Activated CD4-positive, alpha-beta memory T cell treated with anti-CD3 and anti-CD28 coated beads for 36 hours (primary cell): ENCODE data around the gene VEPH1. TPM values are rescaled to one million over a fixed set of nuclear protein-coding genes. Genes with fewer than 3 reads are reported as not detected.

ENCODE experiments used
- CTCF ChIA-PET: fragments of 350-600 bp; sonication (Branson Sonifier 250); formaldehyde crosslinking; loops from one replicate; lab custom pipeline; 2021; ENCODE audit warnings: antibody characterized with exemption, inconsistent platforms; lab: Charles Lee
- POLR2A ChIA-PET: fragments of 350-600 bp; sonication (Branson Sonifier 250); formaldehyde crosslinking; loops from one replicate; lab custom pipeline; 2021; ENCODE audit warnings: antibody characterized with exemption; lab: Charles Lee
- DNase-seq: peaks from one replicate; pipeline ENCODE4 v3.0.0-alpha.2; 2020
- H3K27ac Mint-ChIP-seq: one replicate; pipeline ENCODE4 v1.8.0; 2021; ENCODE audit warnings: mixed read lengths
- H3K27me3 Mint-ChIP-seq: one replicate; pipeline ENCODE4 v1.8.0; 2021; ENCODE audit warnings: mixed read lengths
- H3K36me3 Mint-ChIP-seq: one replicate; pipeline ENCODE4 v1.8.0; 2021; ENCODE audit warnings: mixed read lengths
- H3K4me1 Mint-ChIP-seq: one replicate; pipeline ENCODE4 v1.8.0; 2021; ENCODE audit warnings: low read depth, mixed read lengths
- H3K4me3 Mint-ChIP-seq: one replicate; pipeline ENCODE4 v1.8.0; 2021; ENCODE audit warnings: mild to moderate bottlenecking, mixed read lengths
- H3K9me3 Mint-ChIP-seq: one replicate; pipeline ENCODE4 v1.8.0; 2021; ENCODE audit warnings: mixed read lengths
- intact Hi-C: fragments of 100-400 bp; cut with micrococcal nuclease; formaldehyde crosslinking; loops from one replicate; pipeline ENCODE4 v1.15.1; 2023
- total RNA-seq, 2 experiments: library from RNA; stranded (reverse); gene quantifications; one replicate each; pipeline ENCODE4 v1.2.3, GENCODE V29; 2021

VEPH1 gene
- total RNA-seq, 2 experiments from 2014 or later = not detected

DNA sequence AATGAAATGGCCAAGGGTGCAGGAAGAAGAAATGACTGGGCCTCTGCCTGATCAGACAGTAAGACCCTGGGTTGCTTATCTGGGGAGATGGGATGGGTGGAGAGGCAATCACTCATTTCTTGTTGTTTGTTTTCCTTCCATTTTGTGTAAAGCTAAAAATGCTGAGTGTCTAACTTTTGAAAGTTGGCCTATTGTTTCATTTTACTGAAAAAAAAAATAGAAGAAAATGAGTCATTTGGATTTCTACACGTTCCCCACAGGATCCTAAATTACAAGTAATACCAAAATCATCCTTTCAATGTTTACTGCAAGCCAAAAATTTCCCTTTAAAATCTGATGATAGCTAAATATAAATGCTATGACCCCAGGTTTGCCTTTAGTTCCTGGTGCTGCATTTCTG lies 36.0 kb downstream of the VEPH1 start:
- Mint-ChIP-seq H3K4me1 (no peaks in the 10 kb centered on the region), H3K36me3 (no peaks in the 10 kb centered on the region), H3K4me3 (no peak overlapping the region), H3K27ac (no peak overlapping the region), H3K27me3 (no peaks in the 10 kb centered on the region), H3K9me3 (no peaks in the 10 kb centered on the region)
- ChIA-PET POLR2A (no interaction called here), CTCF (no interaction called here)
- intact Hi-C loops = no loop called here
- no peak for DNase-seq

- no peak overlapping the region for H3K4me3 Mint-ChIP-seq
- CTCF ChIA-PET = no interaction called here
- peaks cover 3% of the 10 kb centered on the region for H3K27me3 Mint-ChIP-seq
- intact Hi-C loops = no loop called here
- no peak overlapping the region for H3K27ac Mint-ChIP-seq
- H3K9me3 Mint-ChIP-seq = no peaks in the 10 kb centered on the region
- DNase-seq = no peak
- POLR2A ChIA-PET = no interaction called here
- no peaks in the 10 kb centered on the region for H3K36me3 Mint-ChIP-seq
- H3K4me1 Mint-ChIP-seq = no peaks in the 10 kb centered on the region
Measured at GRCh38 chr3:157465741-157466140, 37.5 kb downstream of the VEPH1 start.

- peaks cover 7% of the 10 kb centered on the region for H3K27me3 Mint-ChIP-seq
- no peaks in the 10 kb centered on the region for H3K4me1 Mint-ChIP-seq
- H3K4me3 Mint-ChIP-seq = no peak overlapping the region
- DNase-seq = no peak
- H3K9me3 Mint-ChIP-seq = no peaks in the 10 kb centered on the region
- H3K36me3 Mint-ChIP-seq = no peaks in the 10 kb centered on the region
- no peak overlapping the region for H3K27ac Mint-ChIP-seq
- ChIA-PET CTCF (interaction anchor here (0.7 kb wide), 1 partner anchor 21 kb away, joined by 3 read pairs; no protein-coding TSS in a partner anchor), POLR2A (no interaction called here)
- intact Hi-C loops = no loop called here
Measured at GRCh38 chr3:157464321-157464720, 38.9 kb downstream of the VEPH1 start.

- POLR2A ChIA-PET = no interaction called here
- CTCF ChIA-PET = no interaction called here
- Mint-ChIP-seq H3K36me3 (no peaks in the 10 kb centered on the region), H3K27me3 (peaks cover 7% of the 10 kb centered on the region), H3K9me3 (no peaks in the 10 kb centered on the region), H3K4me1 (no peaks in the 10 kb centered on the region), H3K4me3 (no peak overlapping the region), H3K27ac (no peak overlapping the region)
- intact Hi-C loops = no loop called here
- no peak for DNase-seq
Measured at GRCh38 chr3:157463816-157464215, 39.4 kb downstream of the VEPH1 start.

GRCh38 chr3:157460253-157460652 lies 43.0 kb downstream of the VEPH1 start:
- ChIA-PET POLR2A (no interaction called here), CTCF (interaction anchor here (1.2 kb wide), 1 partner anchor 146 kb away, joined by 3 read pairs; no protein-coding TSS in a partner anchor)
- Mint-ChIP-seq H3K4me1 (no peaks in the 10 kb centered on the region), H3K27ac (no peak overlapping the region), H3K36me3 (no peaks in the 10 kb centered on the region), H3K9me3 (no peaks in the 10 kb centered on the region), H3K27me3 (peaks cover 7% of the 10 kb centered on the region), H3K4me3 (no peak overlapping the region)
- DNase-seq = no peak
- intact Hi-C loops = no loop called here

DNA sequence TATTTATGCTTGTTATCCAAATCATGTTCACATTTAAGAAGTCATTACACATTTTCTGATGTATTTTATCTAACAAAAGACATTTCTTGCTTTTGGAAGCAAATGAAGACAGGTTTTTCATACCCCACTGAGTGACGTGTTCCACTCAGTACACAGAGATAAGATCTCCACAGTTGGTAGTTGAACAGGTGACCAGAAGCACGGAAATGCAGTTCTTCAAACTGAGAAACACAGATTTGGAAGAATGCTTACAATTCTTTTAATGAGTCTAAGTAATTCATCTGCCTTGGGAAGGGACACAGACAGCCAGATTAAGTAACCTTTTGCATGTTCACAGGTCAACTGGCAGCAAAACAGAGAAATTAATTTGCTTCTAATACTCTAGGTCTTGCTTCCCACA lies 43.5 kb downstream of the VEPH1 start:
- Mint-ChIP-seq H3K9me3 (no peaks in the 10 kb centered on the region), H3K27me3 (peaks cover 7% of the 10 kb centered on the region), H3K4me3 (no peak overlapping the region), H3K27ac (no peak overlapping the region), H3K4me1 (no peaks in the 10 kb centered on the region), H3K36me3 (no peaks in the 10 kb centered on the region)
- intact Hi-C loops = no loop called here
- ChIA-PET CTCF (no interaction called here), POLR2A (no interaction called here)
- DNase-seq = no peak

DNA sequence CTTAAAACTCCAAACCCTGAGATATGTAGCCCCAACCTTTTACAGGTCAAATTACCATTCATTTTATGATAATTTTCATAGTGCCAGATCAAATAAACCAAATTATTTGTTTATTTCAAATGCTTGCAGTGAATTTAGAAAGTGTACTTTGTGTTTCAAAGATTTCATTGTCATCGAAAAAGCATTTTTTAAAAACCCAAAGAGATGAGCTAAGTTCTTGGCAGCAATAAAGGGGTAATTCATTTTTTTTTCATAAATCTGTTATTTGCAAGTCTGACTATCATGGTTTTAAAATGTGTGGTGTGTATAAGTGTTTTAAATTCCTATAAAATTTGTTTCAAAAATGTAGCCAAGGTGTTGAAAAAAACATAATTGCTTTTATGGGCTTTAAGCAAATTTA lies 49.4 kb downstream of the VEPH1 start:
- Mint-ChIP-seq H3K9me3 (no peaks in the 10 kb centered on the region), H3K27me3 (no peaks in the 10 kb centered on the region), H3K36me3 (no peaks in the 10 kb centered on the region), H3K4me1 (no peaks in the 10 kb centered on the region), H3K27ac (no peak overlapping the region), H3K4me3 (no peak overlapping the region)
- CTCF ChIA-PET = no interaction called here
- no peak for DNase-seq
- POLR2A ChIA-PET = no interaction called here
- intact Hi-C loops = no loop called here

DNA sequence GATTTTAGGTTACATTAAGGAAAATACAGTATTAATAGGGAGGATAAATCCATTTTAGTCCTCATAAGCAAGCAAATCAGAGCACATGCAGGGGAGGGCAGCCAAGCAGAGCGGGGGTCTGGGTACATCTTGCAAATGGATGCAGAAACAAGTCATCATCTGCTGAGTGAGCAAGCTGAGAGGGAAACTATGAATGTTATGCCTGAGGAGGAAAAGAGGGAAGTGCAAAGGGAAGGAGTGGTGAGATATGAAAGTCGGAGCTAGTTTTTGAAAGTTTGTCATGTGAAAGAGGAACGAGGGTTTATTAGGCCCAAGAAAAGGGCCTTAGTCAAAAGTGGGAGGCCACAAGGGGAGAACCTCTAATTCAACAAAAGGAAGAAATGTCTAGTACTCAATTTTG lies 51.1 kb downstream of the VEPH1 start:
- POLR2A ChIA-PET = no interaction called here
- H3K4me3 Mint-ChIP-seq = no peak overlapping the region
- CTCF ChIA-PET = no interaction called here
- no peak overlapping the region for H3K27ac Mint-ChIP-seq
- H3K36me3 Mint-ChIP-seq = no peaks in the 10 kb centered on the region
- intact Hi-C loops = no loop called here
- H3K9me3 Mint-ChIP-seq = no peaks in the 10 kb centered on the region
- H3K27me3 Mint-ChIP-seq = no peaks in the 10 kb centered on the region
- H3K4me1 Mint-ChIP-seq = no peaks in the 10 kb centered on the region
- no peak for DNase-seq

DNA sequence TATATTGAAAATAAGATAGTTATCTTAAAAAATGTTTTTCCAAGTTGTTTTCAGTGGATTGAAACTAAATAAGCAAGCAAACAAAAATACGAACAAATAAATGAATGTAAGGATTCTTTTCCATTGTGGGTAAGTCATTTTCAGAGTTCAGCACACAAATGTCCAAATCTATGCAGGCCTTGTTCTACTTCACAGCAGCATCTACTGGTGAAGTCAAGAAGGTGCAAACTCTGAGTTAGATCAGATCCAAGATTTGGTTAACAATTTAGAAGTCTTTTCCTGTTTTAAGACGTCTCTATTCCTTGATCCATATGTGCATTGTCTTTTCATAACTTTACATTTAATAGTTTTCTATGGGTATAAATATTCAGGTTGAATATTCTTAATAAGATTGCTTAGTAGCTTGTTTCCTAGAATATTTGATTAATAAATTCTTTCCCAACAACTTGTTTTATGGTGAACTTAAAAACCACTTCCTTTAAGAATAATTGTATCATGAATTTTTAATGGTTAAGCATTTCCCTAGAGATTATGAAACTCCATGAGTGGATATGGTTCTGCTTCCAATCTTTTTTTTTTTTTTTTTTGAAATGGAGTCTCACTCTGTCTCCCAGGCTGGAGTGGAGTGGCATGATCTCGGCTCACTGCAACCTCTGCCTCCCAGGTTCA lies 56.1 kb downstream of the VEPH1 start:
- no peaks in the 10 kb centered on the region for H3K36me3 Mint-ChIP-seq
- H3K4me1 Mint-ChIP-seq = no peaks in the 10 kb centered on the region
- ChIA-PET POLR2A (no interaction called here), CTCF (no interaction called here)
- H3K9me3 Mint-ChIP-seq = no peaks in the 10 kb centered on the region
- H3K4me3 Mint-ChIP-seq = no peak overlapping the region
- no peak for DNase-seq
- H3K27ac Mint-ChIP-seq = no peak overlapping the region
- H3K27me3 Mint-ChIP-seq = no peaks in the 10 kb centered on the region
- intact Hi-C loops = no loop called here

- POLR2A ChIA-PET = no interaction called here
- Mint-ChIP-seq H3K4me1 (no peaks in the 10 kb centered on the region), H3K4me3 (no peak overlapping the region), H3K36me3 (no peaks in the 10 kb centered on the region), H3K27me3 (no peaks in the 10 kb centered on the region), H3K27ac (no peak overlapping the region), H3K9me3 (no peaks in the 10 kb centered on the region)
- intact Hi-C loops = no loop called here
- no peak for DNase-seq
- CTCF ChIA-PET = no interaction called here
Measured at GRCh38 chr3:157445857-157446256, 57.4 kb downstream of the VEPH1 start.

DNA sequence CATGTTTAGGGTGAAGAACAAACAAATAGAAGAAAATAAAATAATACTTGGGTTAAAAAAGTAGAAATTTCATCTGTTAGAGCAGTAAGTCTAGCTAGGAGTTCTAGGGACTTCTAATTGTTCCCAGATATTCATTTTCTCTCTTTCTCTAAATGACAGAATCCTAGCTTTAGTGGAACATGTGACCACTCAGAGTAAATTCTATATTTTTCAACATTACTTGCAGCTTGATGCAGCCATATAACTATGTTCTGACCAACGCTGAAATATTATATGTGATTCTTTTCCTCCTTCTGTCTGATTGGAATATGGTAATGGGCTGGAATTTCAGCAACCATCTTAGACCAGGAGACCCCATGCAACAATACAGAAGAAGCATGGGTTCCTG lies 58.4 kb downstream of the VEPH1 start:
- CTCF ChIA-PET = no interaction called here
- Mint-ChIP-seq H3K27me3 (no peaks in the 10 kb centered on the region), H3K9me3 (no peaks in the 10 kb centered on the region)

GRCh38 chr3:157443905-157444796 lies 59.1 kb downstream of the VEPH1 start:
- H3K4me3 Mint-ChIP-seq = no peak overlapping the region
- ChIA-PET CTCF (interaction anchor here (0.6 to 1.1 kb wide), 2 partner anchors 13 to 21 kb away, joined by 3 read pairs; no protein-coding TSS in a partner anchor), POLR2A (no interaction called here)
- intact Hi-C loops = no loop called here
- no peak overlapping the region for H3K27ac Mint-ChIP-seq
- H3K36me3 Mint-ChIP-seq = no peaks in the 10 kb centered on the region
- H3K4me1 Mint-ChIP-seq = no peaks in the 10 kb centered on the region
- peaks cover under 1% of the 10 kb centered on the region for H3K27me3 Mint-ChIP-seq
- H3K9me3 Mint-ChIP-seq = no peaks in the 10 kb centered on the region
- DNase-seq = no peak

More for the DNA sequence above, 58.4 kb downstream of the VEPH1 start:
- POLR2A ChIA-PET = no interaction called here
- H3K27ac Mint-ChIP-seq = no peak overlapping the region
- no peaks in the 10 kb centered on the region for H3K4me1 Mint-ChIP-seq
- H3K4me3 Mint-ChIP-seq = no peak overlapping the region
- DNase-seq = no peak
- no peaks in the 10 kb centered on the region for H3K36me3 Mint-ChIP-seq
- intact Hi-C loops = no loop called here
